Mesenchymal stem cell (in vitro differentiated cells and primary cell): Measurements from ENCODE around the gene ADPRS.
A peak's percentile ranks its signal among the peaks of the same experiment; 100 is the strongest.

Source experiments
- DNase-seq: peaks from one replicate; pipeline ENCODE4 v3.0.0-alpha.2; 2013
- H2AFZ ChIP-seq: one replicate; pipeline ENCODE4 v1.6.1; 2013; ENCODE audit warnings: low read depth, mild to moderate bottlenecking, control low read depth, inconsistent platforms, low read length, moderate library complexity
- H2AK5ac ChIP-seq: 2 replicates; pipeline ENCODE4 v1.6.1; 2013; ENCODE audit warnings: low read length, moderate library complexity, mild to moderate bottlenecking, inconsistent platforms; ENCODE audit not compliant: severe bottlenecking
- H2BK120ac ChIP-seq: one replicate; pipeline ENCODE4 v1.6.1; 2013; ENCODE audit warnings: low read depth, mild to moderate bottlenecking, inconsistent platforms, low read length, moderate library complexity
- H2BK12ac ChIP-seq, 2 experiments: one replicate each; pipeline ENCODE4 v1.6.1; 2013; ENCODE audit warnings: inconsistent platforms in 2 of 2, low read length in 2 of 2, mild to moderate bottlenecking in 2 of 2, moderate library complexity in 2 of 2, control low read depth in 1 of 2
- H2BK15ac ChIP-seq: one replicate; pipeline ENCODE4 v1.6.1; 2013; ENCODE audit warnings: mild to moderate bottlenecking, low read depth, inconsistent platforms; ENCODE audit not compliant: poor library complexity, severe bottlenecking
- H2BK5ac ChIP-seq: 2 replicates; pipeline ENCODE4 v1.6.1; 2013; ENCODE audit warnings: low read depth, mild to moderate bottlenecking, low read length, control low read depth, inconsistent platforms; ENCODE audit not compliant: poor library complexity, severe bottlenecking
- H3K14ac ChIP-seq, 2 experiments: one replicate each; pipeline ENCODE4 v1.6.1; 2013; ENCODE audit warnings: inconsistent platforms in 2 of 2, low read length in 2 of 2, control low read depth in 1 of 2, mild to moderate bottlenecking in 1 of 2, moderate library complexity in 1 of 2
- H3K18ac ChIP-seq, 2 experiments: one replicate each; pipeline ENCODE4 v1.6.1; 2013; ENCODE audit warnings: inconsistent platforms in 2 of 2, low read length in 2 of 2, control low read depth in 1 of 2, low read depth in 1 of 2, mild to moderate bottlenecking in 1 of 2
- H3K23ac ChIP-seq, 2 experiments: one replicate each; pipeline ENCODE4 v1.6.1; 2013; ENCODE audit warnings: inconsistent platforms in 2 of 2, low read length in 2 of 2, mild to moderate bottlenecking in 2 of 2, moderate library complexity in 2 of 2, control low read depth in 1 of 2
- H3K27ac ChIP-seq: 2 replicates; pipeline ENCODE4 v1.5.1; 2013; ENCODE audit warnings: mild to moderate bottlenecking, moderate library complexity, low read length, control low read depth, inconsistent platforms; ENCODE audit not compliant: poor library complexity, severe bottlenecking
- H3K27me3 ChIP-seq, 2 experiments: 2 replicates each; pipeline versions ENCODE4 v1.6.1 to v1.7.0; 2013; ENCODE audit warnings: low read length in 2 of 2, mild to moderate bottlenecking in 2 of 2, moderate library complexity in 2 of 2, control low read depth in 1 of 2, inconsistent platforms in 1 of 2; ENCODE audit not compliant: control insufficient read depth in 1 of 2, insufficient read depth in 1 of 2
- H3K36me3 ChIP-seq, 2 experiments: 2 replicates each; pipeline versions ENCODE4 v1.6.1 to v1.7.0; 2013; ENCODE audit warnings: low read length in 2 of 2, control low read depth in 1 of 2, inconsistent platforms in 1 of 2, low read depth in 1 of 2, mild to moderate bottlenecking in 1 of 2; ENCODE audit not compliant: insufficient read depth in 2 of 2, control insufficient read depth in 1 of 2
- H3K4ac ChIP-seq, 2 experiments: one replicate each; pipeline ENCODE4 v1.6.1; 2013; ENCODE audit warnings: inconsistent platforms in 2 of 2, low read length in 2 of 2, mild to moderate bottlenecking in 2 of 2, moderate library complexity in 2 of 2, control low read depth in 1 of 2, low read depth in 1 of 2
- H3K4me1 ChIP-seq: 2 replicates; pipeline ENCODE4 v1.6.1; 2013; ENCODE audit warnings: low read depth, low read length, control low read depth; ENCODE audit not compliant: control insufficient read depth, insufficient read depth
- H3K4me2 ChIP-seq: 2 replicates; pipeline ENCODE4 v1.6.1; 2013; ENCODE audit warnings: low read length, mild to moderate bottlenecking, inconsistent platforms; ENCODE audit not compliant: poor library complexity, severe bottlenecking
- H3K4me3 ChIP-seq, 2 experiments: 2 replicates each; pipeline versions ENCODE4 v1.5.1 to v1.7.0; 2013; ENCODE audit warnings: low read length in 2 of 2, mild to moderate bottlenecking in 2 of 2, control low read depth in 1 of 2, low read depth in 1 of 2; ENCODE audit not compliant: insufficient read depth in 1 of 2
- H3K79me1 ChIP-seq: replicated peaks from 2 replicates; pipeline ENCODE4 v1.6.1; 2013; ENCODE audit warnings: mild to moderate bottlenecking, control low read depth, low read length, inconsistent platforms; ENCODE audit not compliant: poor library complexity, severe bottlenecking
- H3K9ac ChIP-seq: 2 replicates; pipeline ENCODE4 v1.7.0; 2013; ENCODE audit warnings: mild to moderate bottlenecking, low read length, moderate library complexity
- H3K9me3 ChIP-seq: 2 replicates; pipeline ENCODE4 v1.7.0; 2013; ENCODE audit warnings: mild to moderate bottlenecking, low read length; ENCODE audit not compliant: control insufficient read depth
- H4K8ac ChIP-seq: one replicate; pipeline ENCODE4 v1.6.1; 2013; ENCODE audit warnings: inconsistent platforms, mild to moderate bottlenecking, low read length, moderate library complexity
- H4K91ac ChIP-seq: one replicate; pipeline ENCODE4 v1.6.1; 2013; ENCODE audit warnings: mild to moderate bottlenecking, low read length, inconsistent platforms
- WGBS: methylation state at CpG from one replicate; pipeline ENCODE4 v1.1.7; 2013; ENCODE audit warnings: mixed read lengths; 5-methylcytosine and 5-hydroxymethylcytosine counted together

ADPRS gene

DNA sequence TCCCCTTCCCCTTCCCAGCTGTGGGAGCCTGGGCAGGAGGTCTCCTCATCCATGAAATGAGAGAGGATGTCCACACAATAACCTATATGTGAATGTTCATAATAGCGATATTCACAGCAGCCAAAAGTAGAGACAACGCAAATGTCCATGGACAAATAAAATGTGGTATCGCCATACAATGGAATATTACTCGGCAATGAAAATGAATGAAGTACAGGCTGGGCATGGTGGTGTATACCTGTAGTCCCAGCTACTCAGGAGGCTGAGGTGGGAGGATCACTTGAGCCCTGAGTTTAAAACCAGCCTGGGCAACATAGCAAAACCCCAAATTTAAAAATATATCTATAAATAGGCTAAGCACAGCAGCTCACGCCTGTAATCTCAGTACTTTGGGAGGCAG is 12.9 kb downstream of the ADPRS start:
- Histone ChIP-seq H2BK15ac (no peak overlapping the region), H3K36me3 (peaks cover 0 to 27% of the 10 kb centered on the region in 2 experiments), H3K4me3 (no peak overlapping the region), H3K9ac (no peak overlapping the region), H3K23ac (no peak overlapping the region), H2AFZ (no peak overlapping the region), H3K4me2 (no peak overlapping the region), H3K27ac (no peak overlapping the region), H3K27me3 (no peaks in the 10 kb centered on the region), H3K79me1 (no peaks in the 10 kb centered on the region), H2BK5ac (no peak overlapping the region), H2BK12ac (no peak overlapping the region), H3K4ac (no peak overlapping the region), H2AK5ac (no peak overlapping the region), H3K14ac (no peak overlapping the region), H3K9me3 (no peaks in the 10 kb centered on the region), H3K4me1 (peaks cover 15% of the 10 kb centered on the region), H4K8ac (no peak overlapping the region), H3K18ac (no peak overlapping the region), H2BK120ac (no peak overlapping the region), H4K91ac (no peak overlapping the region)
- no peak for DNase-seq
- 97% methylated on average over 4 of the region's 5 CpGs for WGBS

DNA sequence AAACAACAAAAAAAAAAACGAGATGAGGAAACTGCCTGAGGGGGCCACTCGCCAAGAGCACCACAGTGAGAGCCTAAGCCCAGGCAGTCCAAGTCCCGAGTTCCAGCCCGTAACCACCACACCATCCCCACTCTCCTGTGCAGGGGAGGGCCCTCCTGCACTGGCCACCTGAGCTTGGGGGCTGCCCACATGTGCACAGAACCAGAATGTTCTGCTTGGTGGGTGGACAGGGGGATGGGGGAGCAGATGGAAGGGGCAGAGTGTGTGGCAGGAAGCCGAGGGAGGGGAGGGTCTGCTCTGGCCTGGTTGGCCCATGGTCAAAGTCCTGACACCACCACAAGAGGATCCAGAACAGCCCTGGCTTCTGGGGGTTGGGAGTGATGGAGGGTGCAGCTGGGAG is 17.6 kb downstream of the ADPRS start:
- Histone ChIP-seq H3K79me1 (no peaks in the 10 kb centered on the region), H3K14ac (no peak overlapping the region), H4K8ac (no peak overlapping the region), H3K4me2 (no peak overlapping the region), H3K4ac (no peak overlapping the region), H2BK120ac (no peak overlapping the region), H3K23ac (no peak overlapping the region), H2AFZ (no peak overlapping the region), H3K36me3 (no peaks in the 10 kb centered on the region), H3K9me3 (no peaks in the 10 kb centered on the region), H4K91ac (no peak overlapping the region), H3K4me1 (peaks cover 35% of the 10 kb centered on the region), H3K4me3 (no peak overlapping the region), H3K9ac (no peak overlapping the region), H2BK15ac (no peak overlapping the region), H2AK5ac (no peak overlapping the region), H3K18ac (no peak overlapping the region), H2BK5ac (no peak overlapping the region), H3K27ac (peak overlapping the region; percentile 24), H2BK12ac (peak overlapping the region in 1 of 2 experiments; percentile 45), H3K27me3 (no peaks in the 10 kb centered on the region)
- WGBS: 46% methylated on average over 3 of the region's 5 CpGs
- no peak for DNase-seq

DNA sequence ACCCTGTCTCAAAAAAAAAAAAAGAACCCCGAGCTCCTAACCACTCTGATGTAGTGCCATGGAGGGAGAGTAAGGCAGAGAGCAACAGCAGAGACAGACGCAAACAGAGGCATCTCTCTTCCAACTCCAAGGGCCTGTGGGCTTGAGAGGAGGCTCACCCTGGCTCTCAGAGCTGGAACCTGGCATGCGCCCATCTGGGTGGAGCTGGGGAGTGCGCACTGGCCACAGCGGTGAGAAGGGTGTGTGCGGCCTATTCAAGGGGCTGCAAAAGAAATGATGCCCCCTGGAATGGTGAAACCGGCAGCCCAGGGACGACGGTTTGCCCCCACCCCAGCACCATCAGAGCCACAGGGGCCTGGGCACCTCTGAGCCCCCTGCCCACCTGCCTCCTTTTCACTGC is 18.7 kb downstream of the ADPRS start:
- Histone ChIP-seq H3K23ac (no peak overlapping the region), H2BK120ac (no peak overlapping the region), H3K27me3 (no peaks in the 10 kb centered on the region), H2BK12ac (no peak overlapping the region), H3K4ac (no peak overlapping the region), H3K9ac (no peak overlapping the region), H3K27ac (peak overlapping the region; percentile 15), H3K4me3 (no peak overlapping the region), H2AFZ (no peak overlapping the region), H2AK5ac (peak overlapping the region; percentile 50), H3K36me3 (no peaks in the 10 kb centered on the region), H2BK5ac (no peak overlapping the region), H4K91ac (peak overlapping the region; percentile 45), H3K9me3 (no peaks in the 10 kb centered on the region), H4K8ac (no peak overlapping the region), H3K4me1 (peaks cover 35% of the 10 kb centered on the region), H3K14ac (peak overlapping the region in 1 of 2 experiments; percentile 49), H3K4me2 (no peak overlapping the region), H3K79me1 (no peaks in the 10 kb centered on the region), H3K18ac (no peak overlapping the region), H2BK15ac (no peak overlapping the region)
- WGBS: 91% methylated on average over 9 of the region's 9 CpGs
- DNase-seq: no peak

DNA sequence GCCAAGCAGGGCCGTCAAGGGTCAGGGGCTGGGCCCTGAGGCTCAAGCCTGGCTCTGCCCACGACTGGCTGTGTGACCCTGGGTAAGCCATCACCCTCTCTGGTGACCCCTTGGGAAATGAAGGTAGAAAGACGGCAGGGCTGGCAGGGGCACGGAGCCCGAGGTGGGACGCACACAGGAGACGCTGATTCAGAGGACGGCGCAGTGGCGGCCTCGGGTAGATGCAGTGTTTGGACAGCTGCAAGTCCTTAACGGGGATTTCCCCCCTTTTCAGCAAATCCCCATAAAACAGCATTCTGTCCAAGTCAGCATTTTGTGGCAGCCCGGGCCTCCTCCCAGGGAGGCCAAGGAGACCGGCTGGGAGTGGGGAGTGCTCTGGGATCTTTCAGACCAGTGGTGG is 19.6 kb downstream of the ADPRS start:
- peak; percentile 13 for DNase-seq
- H3K9ac ChIP-seq: no peak overlapping the region
- no peak overlapping the region for H3K23ac ChIP-seq
- H2BK5ac ChIP-seq: no peak overlapping the region
- peaks cover 35% of the 10 kb centered on the region for H3K4me1 ChIP-seq
- no peaks in the 10 kb centered on the region for H3K27me3 ChIP-seq
- H2AK5ac ChIP-seq: peak overlapping the region; percentile 76
- no peak overlapping the region for H2AFZ ChIP-seq
- H2BK120ac ChIP-seq: no peak overlapping the region
- H3K4me3 ChIP-seq: no peak overlapping the region
- no peak overlapping the region for H3K14ac ChIP-seq
- H3K4ac ChIP-seq: no peak overlapping the region
- 90% methylated on average over 12 of the region's 14 CpGs for WGBS
- no peak overlapping the region for H4K91ac ChIP-seq
- H3K4me2 ChIP-seq: peak overlapping the region; percentile 20
- H3K18ac ChIP-seq: no peak overlapping the region
- H3K27ac ChIP-seq: peak overlapping the region; percentile 93
- no peaks in the 10 kb centered on the region for H3K9me3 ChIP-seq
- H4K8ac ChIP-seq: no peak overlapping the region
- no peak overlapping the region for H2BK15ac ChIP-seq
- H2BK12ac ChIP-seq: peak overlapping the region in 1 of 2 experiments; percentile 38
- no peaks in the 10 kb centered on the region for H3K79me1 ChIP-seq
- H3K36me3 ChIP-seq: peaks cover 0 to 5% of the 10 kb centered on the region in 2 experiments
